NCI-H748 treated with DMSO at 0.1 percent for 48 hours (cell line): ENCODE data around the gene WFDC10B.
"Not testable (repeated sequence)": the region's sequence is repeated elsewhere in the genome, so short reads cannot be mapped to it uniquely, and the experiment has no call there.

Experiments
- DNase-seq: peaks from one replicate; lab custom pipeline; 2025; lab: John Stamatoyannopoulos, UW

Gene WFDC10B

GRCh38 chr20:45647441-45648050 lies 57.3 kb downstream of the WFDC10B start:
- no peak for DNase-seq

GRCh38 chr20:45646875-45647274 lies 57.9 kb downstream of the WFDC10B start:
- no peak for DNase-seq

- not testable (repeated sequence) for DNase-seq
Observed at GRCh38 chr20:45645869-45646268, 59.0 kb downstream of the WFDC10B start.

- not testable (repeated sequence) for DNase-seq
Observed at GRCh38 chr20:45641076-45641475, 63.7 kb downstream of the WFDC10B start.

GRCh38 chr20:45639687-45640086 lies 65.1 kb downstream of the WFDC10B start:
- DNase-seq = no peak

GRCh38 chr20:45636513-45636912 lies 68.3 kb downstream of the WFDC10B start:
- no peak for DNase-seq
